Adrenal gland (tissue), 12 donors: ENCODE data around the gene P2RY4. TPM values are rescaled to one million over a fixed set of nuclear protein-coding genes. Genes with fewer than 3 reads are reported as not detected.

Experiments
- DNase-seq, 7 donors: peaks; one replicate each; pipeline ENCODE4 v3.0.0-alpha.2; 2019 to 2020
- H3K27ac ChIP-seq, 5 donors: fragments of 200-600 bp; sonication (generic) in 4 of 5; 1 replicate in 3 of 5; 2 replicates in 2 of 5; pipeline versions ENCODE4 v1.5.1 to v1.8.0; 2016 to 2020; ENCODE audit warnings: mild to moderate bottlenecking in 1 of 5
- H3K27me3 ChIP-seq: fragments of 200-600 bp; 2 replicates; pipeline ENCODE4 v1.8.0; 2021
- H3K36me3 ChIP-seq, 2 donors: fragments of 200-600 bp; replicated peaks in 1 of 2; 1 replicate in 1 of 2; 2 replicates in 1 of 2; pipeline versions ENCODE4 v1.5.1 to v1.8.0; 2018 to 2022
- H3K4me1 ChIP-seq, 2 donors: fragments of 200-600 bp; replicated peaks in 1 of 2; 1 replicate in 1 of 2; 2 replicates in 1 of 2; pipeline versions ENCODE4 v1.5.1 to v1.8.0; 2018 to 2021
- H3K4me3 ChIP-seq, 4 donors: fragments of 200-600 bp; sonication (generic) in 3 of 4; one replicate each; pipeline ENCODE4 v1.5.1; 2016 to 2018
- H3K9me3 ChIP-seq, 3 donors: fragments of 200-600 bp; sonication (generic) in 1 of 3; replicated peaks in 1 of 3; 1 replicate in 2 of 3; 2 replicates in 1 of 3; pipeline versions ENCODE4 v1.5.1 to v1.8.0; 2016 to 2021
- CTCF ChIP-seq, 6 experiments: fragments of 450-650 bp in 4 of 6; fragments of 200-600 bp in 2 of 6; sonication (generic) in 1 of 6; IDR thresholded peaks; 1 replicate in 5 of 6; 2 replicates in 1 of 6; pipeline versions ENCODE4 v1.5.1 to v1.8.0; 2016 to 2021; ENCODE audit warnings: antibody characterized with exemption in 6 of 6, mild to moderate bottlenecking in 2 of 6, moderate library complexity in 1 of 6
- POLR2A ChIP-seq, 2 donors: fragments of 450-650 bp; IDR thresholded peaks; one replicate each; pipeline ENCODE4 v1.6.1; 2017; ENCODE audit warnings: antibody characterized with exemption in 2 of 2, mild to moderate bottlenecking in 2 of 2, moderate library complexity in 1 of 2
- WGBS, 4 donors: extraction: QIAGEN DNeasy Blood & Tissue Kit in 2 of 4; methylation state at CpG; one replicate each; pipeline versions ENCODE4 v1.1.5 to v1.1.7; 2013 to 2017; 5-methylcytosine and 5-hydroxymethylcytosine counted together
- intact Hi-C, 2 donors: fragments of 100-400 bp; cut with DNase I; formaldehyde crosslinking; loops; one replicate each; pipeline versions ENCODE4 v1.14.1 to v1.15.0; 2022 to 2023
- polyA plus RNA-seq, 3 donors: library from polyadenylated mRNA; stranded (reverse); fragments of 200-250 nt in 2 of 3; fragments of 350-450 nt in 1 of 3; fragmentation: Illumina TruSeq in 1 of 3; extraction: RNeasy Lipid Tissue Mini Kit (QIAGEN cat#74804) in 1 of 3; gene quantifications; one replicate each; pipeline ENCODE4 v1.2.3, GENCODE V29; 2013 to 2014
- total RNA-seq, 9 donors: library from RNA; depleted of rRNA in 4 of 9; stranded (reverse); fragments of >200 nt in 4 of 9; fragments of 120-200 nt in 1 of 9; fragmentation: NEBNext Ultra II Directional in 1 of 9; extraction: Animal tissue kit (Norgen Biotek cat#: 25700) in 1 of 9; gene quantifications; one replicate each; pipeline versions ENCODE4 v1.1.0 to v1.2.4, GENCODE V29; 2013 to 2023
- donor health status: healthy with polysubstance abuse.
- donor health status: Bipolar disorder and iron deficiency.
- donor health status: DM: yes; HTN: yes; CAD: no.
- donor health status: DM: no; HTN: no; CAD: no.
- donor health status: DM: no; HTN: no; CAD: no.
- donor health status: DM: yes; HTN: yes; CAD: no.

P2RY4 gene
- total and polyA plus RNA-seq, 12 donors = 0.03 to 0.37 (median 0.15) TPM; not detected in 5

GRCh38 chrX:70241501-70241900 lies 18.5 kb downstream of the P2RY4 start:
- WGBS, 4 donors = 63 to 87% (median 80%) methylated on average over 2 of the region's 2 CpGs
- Histone ChIP-seq H3K9me3 (no peaks in the 10 kb centered on the region), H3K4me1 (no peaks in the 10 kb centered on the region), H3K36me3 (no peaks in the 10 kb centered on the region), H3K27me3 (no peaks in the 10 kb centered on the region), H3K4me3 (no peak overlapping the region), H3K27ac (no peak overlapping the region)
- intact Hi-C loops = no loop called here
- no peak for TF ChIP-seq POLR2A (IDR thresholded peaks at IDR 0.05)
- TF ChIP-seq CTCF (IDR thresholded peaks at IDR 0.05) = no peak
- DNase-seq = no peak

GRCh38 chrX:70240751-70241150 lies 19.3 kb downstream of the P2RY4 start:
- Histone ChIP-seq H3K9me3 (no peaks in the 10 kb centered on the region), H3K27ac (no peak overlapping the region), H3K4me1 (no peaks in the 10 kb centered on the region), H3K4me3 (no peak overlapping the region), H3K36me3 (no peaks in the 10 kb centered on the region), H3K27me3 (no peaks in the 10 kb centered on the region)
- TF ChIP-seq CTCF (IDR thresholded peaks at IDR 0.05) (no peak), POLR2A (IDR thresholded peaks at IDR 0.05) (no peak)
- no peak for DNase-seq
- 80 to 100% (median 89%) methylated on average over 1 of the region's 1 CpG for WGBS, 4 donors
- intact Hi-C loops = no loop called here

GRCh38 chrX:70234355-70234754 lies 25.6 kb downstream of the P2RY4 start, which contains the start of gene AWAT1:
Gene AWAT1 (plus strand): TSS chrX:70234655. CDS start chrX:70234696, 41 bp downstream.
- no peaks in the 10 kb centered on the region for H3K36me3 ChIP-seq
- WGBS, 4 donors = 70 to 80% (median 71%) methylated on average over 3 of the region's 3 CpGs; no CpG with 5 or more reads in 1 of the 4 donors

GRCh38 chrX:70231666-70232065 lies 28.3 kb downstream of the P2RY4 start:
- 72 to 81% (median 74%) methylated on average over 4 of the region's 4 CpGs; no CpG with 5 or more reads in 1 of the 4 donors for WGBS, 4 donors
- H3K4me1 ChIP-seq = no peaks in the 10 kb centered on the region
- no peak overlapping the region for H3K4me3 ChIP-seq
- TF ChIP-seq POLR2A (IDR thresholded peaks at IDR 0.05) (no peak), CTCF (IDR thresholded peaks at IDR 0.05) (no peak)
- no peak for DNase-seq
- no peaks in the 10 kb centered on the region for H3K9me3 ChIP-seq
- H3K27me3 ChIP-seq = no peaks in the 10 kb centered on the region
- H3K27ac ChIP-seq = no peak overlapping the region
- intact Hi-C loops = no loop called here
- no peaks in the 10 kb centered on the region for H3K36me3 ChIP-seq

More at GRCh38 chrX:70234355-70234754, 25.6 kb downstream of the P2RY4 start, which contains the start of gene AWAT1:
- H3K27ac ChIP-seq = no peak within 1 kb of the TSS
- H3K4me1 ChIP-seq = no peaks in the 10 kb centered on the region
- H3K9me3 ChIP-seq = no peaks in the 10 kb centered on the region
- no peaks in the 10 kb centered on the region for H3K27me3 ChIP-seq
- intact Hi-C loops = no loop called here
- DNase-seq = no peak
- H3K4me3 ChIP-seq = no peak within 1 kb of the TSS
- TF ChIP-seq CTCF (IDR thresholded peaks at IDR 0.05) (no peak), POLR2A (IDR thresholded peaks at IDR 0.05) (no peak)
